Duodenal mucosa (tissue), 2 donors: Measurements from ENCODE around the gene ALKBH5.

Experiments used
- H3K27ac ChIP-seq: one replicate; pipeline ENCODE4 v1.7.0; 2013; ENCODE audit warnings: low read depth, low read length
- H3K27me3 ChIP-seq, 2 donors: one replicate each; pipeline ENCODE4 v1.7.0; 2013; ENCODE audit warnings: low read length in 2 of 2, control low read depth in 1 of 2; ENCODE audit not compliant: insufficient read depth in 2 of 2, control insufficient read depth in 1 of 2
- H3K36me3 ChIP-seq, 2 donors: one replicate each; pipeline ENCODE4 v1.7.0; 2013; ENCODE audit warnings: low read length in 2 of 2, control low read depth in 1 of 2; ENCODE audit not compliant: insufficient read depth in 2 of 2, control insufficient read depth in 1 of 2
- H3K4me1 ChIP-seq, 2 donors: one replicate each; pipeline ENCODE4 v1.7.0; 2013; ENCODE audit warnings: low read length in 2 of 2, control low read depth in 1 of 2; ENCODE audit not compliant: insufficient read depth in 2 of 2, control insufficient read depth in 1 of 2
- H3K4me3 ChIP-seq, 2 donors: one replicate each; pipeline ENCODE4 v1.7.0; 2013; ENCODE audit warnings: low read length in 2 of 2, low read depth in 1 of 2
- H3K9ac ChIP-seq, 2 donors: one replicate each; pipeline ENCODE4 v1.7.0; 2013; ENCODE audit warnings: low read length in 2 of 2, low read depth in 1 of 2
- H3K9me3 ChIP-seq, 2 donors: one replicate each; pipeline ENCODE4 v1.7.0; 2013; ENCODE audit warnings: low read length in 2 of 2, control low read depth in 1 of 2; ENCODE audit not compliant: control insufficient read depth in 1 of 2

Gene ALKBH5

DNA sequence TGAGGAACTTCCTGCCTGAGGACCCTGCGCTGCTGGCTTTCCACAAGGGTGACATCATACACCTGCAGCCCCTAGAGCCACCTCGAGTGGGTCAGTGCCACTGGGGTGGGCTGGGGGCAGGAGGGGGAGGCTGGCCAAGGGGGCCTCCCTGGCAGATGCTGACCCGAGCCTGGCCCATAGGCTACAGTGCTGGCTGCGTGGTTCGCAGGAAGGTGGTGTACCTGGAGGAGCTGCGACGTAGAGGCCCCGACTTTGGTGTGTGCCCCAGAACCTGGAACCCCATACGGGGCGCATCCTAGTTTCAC lies 26.7 kb upstream of the ALKBH5 start:
- no peaks in the 10 kb centered on the region for H3K36me3 ChIP-seq
- peaks cover 9 to 18% of the 10 kb centered on the region in 2 donors for H3K4me1 ChIP-seq
- no peak overlapping the region for H3K27ac ChIP-seq
- no peak overlapping the region for H3K9ac ChIP-seq
- H3K4me3 ChIP-seq = no peak overlapping the region
- H3K27me3 ChIP-seq = no peaks in the 10 kb centered on the region
- no peaks in the 10 kb centered on the region for H3K9me3 ChIP-seq

DNA sequence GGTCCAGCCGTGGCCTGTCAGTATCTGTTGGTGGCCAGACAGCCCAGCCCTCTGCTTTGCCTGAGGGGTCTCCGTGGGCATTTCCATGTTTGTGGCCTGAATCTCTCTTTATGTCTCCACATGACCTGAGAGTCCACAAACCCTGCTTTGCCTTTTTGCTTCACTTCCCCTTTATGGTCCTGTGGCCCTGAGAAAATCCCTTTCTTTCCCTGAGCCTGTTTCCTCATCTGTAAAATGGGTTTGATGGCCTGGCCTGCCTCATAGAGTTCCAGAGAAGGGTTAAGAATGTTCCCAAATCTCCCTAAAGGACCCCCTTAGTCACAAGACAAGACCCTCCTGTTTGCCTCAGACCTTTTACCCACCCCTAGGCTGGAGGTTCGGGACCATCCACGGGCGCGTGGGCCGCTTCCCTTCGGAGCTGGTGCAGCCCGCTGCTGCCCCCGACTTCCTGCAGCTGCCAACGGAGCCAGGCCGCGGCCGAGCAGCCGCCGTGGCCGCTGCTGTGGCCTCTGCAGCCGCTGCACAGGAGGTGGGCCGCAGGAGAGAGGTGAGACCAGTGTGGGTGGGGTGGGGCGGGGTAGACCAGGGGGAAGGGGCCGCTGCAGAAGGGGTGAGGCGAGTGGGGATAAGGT lies 26.2 kb upstream of the ALKBH5 start:
- Histone ChIP-seq H3K4me1 (peaks cover 9 to 18% of the 10 kb centered on the region in 2 donors), H3K4me3 (no peak overlapping the region), H3K36me3 (no peaks in the 10 kb centered on the region), H3K27ac (no peak overlapping the region), H3K27me3 (no peaks in the 10 kb centered on the region), H3K9me3 (no peaks in the 10 kb centered on the region), H3K9ac (no peak overlapping the region)

DNA sequence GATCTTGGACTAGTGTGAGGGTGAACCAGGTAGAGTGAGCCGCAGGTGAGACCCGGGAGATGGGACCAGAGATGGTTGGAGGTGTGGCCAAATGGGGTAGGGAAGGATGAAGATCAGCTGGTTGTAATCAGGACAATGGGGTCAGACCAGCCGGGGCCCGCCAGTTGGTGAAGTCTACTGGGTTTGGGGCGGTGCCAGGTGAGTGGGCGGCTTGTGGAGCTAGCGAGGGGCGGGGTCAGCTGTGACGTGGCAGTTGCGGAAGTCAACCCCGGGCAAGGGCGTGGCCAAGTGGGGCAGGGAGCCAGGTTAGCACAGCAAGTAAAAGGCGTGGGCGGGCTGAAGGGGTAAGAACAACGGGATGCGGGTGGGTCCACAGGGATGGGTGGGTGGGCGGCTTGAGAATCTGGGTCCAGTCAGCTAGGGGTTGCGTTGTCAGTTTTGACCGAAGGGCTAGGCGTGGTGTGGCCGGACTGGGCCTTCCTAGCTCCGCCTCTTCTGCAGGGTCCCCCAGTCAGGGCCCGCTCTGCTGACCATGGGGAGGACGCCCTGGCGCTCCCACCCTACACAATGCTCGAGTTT lies 25.5 kb upstream of the ALKBH5 start:
- peak overlapping the region; percentile 62 to 69 for H3K9ac ChIP-seq
- H3K9me3 ChIP-seq = no peaks in the 10 kb centered on the region
- H3K27me3 ChIP-seq = no peaks in the 10 kb centered on the region
- peak overlapping the region; percentile 65 to 77 for H3K4me3 ChIP-seq
- H3K4me1 ChIP-seq = peaks cover 9 to 12% of the 10 kb centered on the region in 2 donors
- no peak overlapping the region for H3K27ac ChIP-seq
- no peaks in the 10 kb centered on the region for H3K36me3 ChIP-seq

DNA sequence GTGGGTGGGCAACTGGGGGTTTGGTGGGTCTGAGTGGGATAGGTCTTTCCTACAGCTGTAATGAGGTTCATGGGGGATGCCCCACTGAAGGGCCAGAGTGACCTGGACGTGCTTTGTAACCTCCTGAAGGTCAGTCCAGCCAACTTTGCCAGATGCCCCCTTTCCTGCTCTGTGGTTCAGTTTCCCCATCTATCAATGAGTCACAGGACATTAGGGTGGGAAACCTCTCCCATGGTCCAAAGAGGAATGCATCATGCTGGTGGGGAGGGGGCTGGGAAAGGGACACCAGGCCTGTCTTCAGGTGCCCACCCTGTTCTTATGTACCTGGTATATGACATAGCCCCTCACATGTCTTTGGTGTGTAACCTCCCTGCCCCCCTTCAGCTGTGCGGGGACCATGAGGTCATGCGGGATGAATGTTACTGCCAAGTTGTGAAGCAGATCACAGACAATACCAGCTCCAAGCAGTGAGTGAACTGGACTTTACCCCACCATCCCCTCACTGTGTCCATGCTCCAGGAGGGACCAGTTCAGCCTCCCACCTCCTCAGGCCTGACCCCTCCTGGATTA lies 24.0 kb upstream of the ALKBH5 start:
- no peaks in the 10 kb centered on the region for H3K27me3 ChIP-seq
- H3K4me3 ChIP-seq = no peak overlapping the region
- H3K9me3 ChIP-seq = no peaks in the 10 kb centered on the region
- peaks cover 5 to 7% of the 10 kb centered on the region in 2 donors for H3K4me1 ChIP-seq
- H3K27ac ChIP-seq = no peak overlapping the region
- H3K9ac ChIP-seq = no peak overlapping the region
- H3K36me3 ChIP-seq = no peaks in the 10 kb centered on the region

DNA sequence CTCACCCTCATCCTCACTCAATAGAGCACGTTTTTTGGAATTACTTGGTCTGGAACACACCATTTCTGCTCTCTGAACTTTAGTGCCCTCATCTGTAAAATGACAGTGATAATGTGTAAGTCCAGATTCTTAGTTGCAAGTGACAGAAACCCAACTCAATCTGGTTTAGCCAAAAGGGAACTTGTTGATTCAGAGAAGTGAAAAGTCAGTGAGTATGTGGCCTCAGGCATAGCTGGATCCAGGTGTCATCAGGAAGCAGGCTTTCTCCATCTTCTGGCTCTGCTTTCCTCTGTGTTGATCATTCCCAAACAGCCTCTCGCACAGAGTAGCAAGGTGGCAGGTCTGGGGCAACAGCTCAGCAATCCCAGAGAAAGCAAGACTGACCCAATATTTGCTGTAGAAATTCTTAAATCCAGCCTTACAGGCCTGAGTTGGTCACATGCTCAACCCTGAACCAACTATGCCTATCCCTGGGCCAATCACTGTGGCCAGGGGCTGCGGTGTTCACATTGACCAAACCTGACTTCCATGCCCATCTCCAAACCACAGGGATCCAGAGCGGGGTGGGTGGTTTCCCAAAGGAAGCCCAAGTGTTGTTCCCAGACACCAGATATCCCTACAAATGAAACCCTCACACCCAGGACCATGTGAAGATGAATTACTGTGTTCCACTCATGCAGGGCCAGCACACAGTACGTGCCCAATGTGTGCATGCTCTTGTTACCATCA lies 23.3 kb upstream of the ALKBH5 start:
- Histone ChIP-seq H3K4me1 (peaks cover 5 to 7% of the 10 kb centered on the region in 2 donors), H3K4me3 (no peak overlapping the region), H3K9ac (no peak overlapping the region), H3K27me3 (no peaks in the 10 kb centered on the region), H3K27ac (no peak overlapping the region), H3K36me3 (no peaks in the 10 kb centered on the region), H3K9me3 (no peaks in the 10 kb centered on the region)

DNA sequence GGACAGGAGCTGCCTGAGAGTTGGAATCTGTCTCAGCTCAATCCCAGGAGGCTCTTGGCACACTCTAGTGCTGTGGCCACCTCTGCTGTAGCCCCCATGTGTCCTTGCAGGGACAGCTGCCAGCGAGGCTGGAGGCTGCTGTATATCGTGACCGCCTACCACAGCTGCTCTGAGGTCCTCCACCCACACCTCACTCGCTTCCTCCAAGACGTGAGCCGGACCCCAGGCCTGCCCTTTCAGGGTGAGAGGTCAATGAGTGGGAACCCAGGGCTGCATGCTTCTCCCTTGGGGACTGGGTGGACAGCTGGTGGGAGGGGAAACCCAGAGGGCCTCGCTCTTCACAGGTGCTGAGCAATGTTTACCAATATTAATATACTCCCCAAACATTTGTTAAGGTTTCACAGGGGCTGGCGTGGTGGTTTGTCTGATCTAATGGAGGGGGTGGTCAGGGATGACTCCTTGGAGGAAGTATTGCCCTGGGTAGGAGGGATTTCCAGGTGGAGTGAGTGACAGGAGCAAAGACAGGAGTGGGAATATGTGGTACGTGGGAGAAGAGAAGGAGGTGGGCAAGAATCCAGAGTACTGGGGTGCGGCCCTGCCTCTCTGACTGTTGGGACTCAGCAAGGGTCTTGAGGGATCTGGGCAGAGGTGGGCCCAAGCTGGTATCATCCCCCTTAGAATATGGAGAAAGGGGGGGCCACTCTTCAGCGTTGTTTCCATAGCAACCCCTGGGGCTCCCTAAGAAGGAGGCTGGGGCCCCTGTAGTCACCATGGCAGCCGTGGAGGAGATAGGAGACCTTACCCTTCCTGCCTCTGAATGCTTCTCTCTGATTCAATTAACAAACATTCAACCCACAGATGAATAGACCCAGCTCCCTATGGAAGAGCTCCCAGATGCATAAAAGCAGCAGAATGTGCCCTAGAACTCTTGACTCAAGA lies 22.2 kb upstream of the ALKBH5 start:
- no peak overlapping the region for H3K4me3 ChIP-seq
- no peaks in the 10 kb centered on the region for H3K27me3 ChIP-seq
- no peaks in the 10 kb centered on the region for H3K36me3 ChIP-seq
- H3K9me3 ChIP-seq = no peaks in the 10 kb centered on the region
- peaks cover 5 to 7% of the 10 kb centered on the region in 2 donors for H3K4me1 ChIP-seq
- H3K27ac ChIP-seq = no peak overlapping the region
- no peak overlapping the region for H3K9ac ChIP-seq

DNA sequence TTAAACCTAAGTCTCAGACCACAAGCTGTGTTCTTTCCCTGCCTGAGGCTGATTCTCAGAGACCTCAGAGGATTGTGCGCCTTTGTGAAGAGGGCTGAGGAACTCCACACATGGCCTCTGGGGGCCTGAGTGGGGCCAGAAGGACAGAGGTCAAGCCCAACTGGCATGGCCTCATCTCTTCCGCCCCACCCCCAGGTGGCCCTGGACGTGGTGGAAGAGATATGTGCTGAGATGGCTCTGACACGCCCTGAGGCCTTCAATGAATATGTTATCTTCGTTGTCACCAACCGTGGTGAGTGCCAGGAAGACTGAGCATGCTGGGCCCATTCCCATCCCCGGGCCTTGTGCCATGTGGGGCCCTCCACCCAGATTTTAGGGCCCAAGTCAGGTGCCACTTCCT lies 20.1 kb upstream of the ALKBH5 start:
- Histone ChIP-seq H3K27ac (no peak overlapping the region), H3K4me3 (no peak overlapping the region), H3K36me3 (no peaks in the 10 kb centered on the region), H3K9ac (no peak overlapping the region), H3K27me3 (no peaks in the 10 kb centered on the region), H3K9me3 (peaks cover 0 to 7% of the 10 kb centered on the region in 2 donors), H3K4me1 (peaks cover 3 to 4% of the 10 kb centered on the region in 2 donors)

DNA sequence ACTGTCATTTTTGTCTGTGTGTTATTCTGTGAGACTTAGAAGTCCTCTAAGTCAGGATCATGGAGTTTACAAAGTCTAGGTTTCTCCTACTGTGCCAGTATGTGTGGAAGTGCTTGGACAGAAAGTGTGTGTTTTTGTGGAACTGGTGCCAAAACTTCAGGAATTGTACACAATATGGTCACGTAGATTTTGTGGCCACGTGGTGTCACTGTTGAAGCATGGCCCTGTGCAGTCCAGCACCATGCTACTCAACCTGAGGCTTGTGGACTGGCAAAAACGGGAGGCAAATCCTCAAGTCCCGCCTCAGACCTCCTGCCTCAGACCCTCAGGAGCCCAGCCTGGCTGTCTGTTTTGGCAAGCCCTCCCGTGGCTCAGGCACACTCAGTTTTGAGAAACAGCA lies 16.7 kb upstream of the ALKBH5 start:
- no peaks in the 10 kb centered on the region for H3K27me3 ChIP-seq
- H3K9me3 ChIP-seq = peaks cover 0 to 7% of the 10 kb centered on the region in 2 donors
- no peaks in the 10 kb centered on the region for H3K4me1 ChIP-seq
- no peak overlapping the region for H3K27ac ChIP-seq
- H3K36me3 ChIP-seq = no peaks in the 10 kb centered on the region
- H3K4me3 ChIP-seq = no peak overlapping the region
- no peak overlapping the region for H3K9ac ChIP-seq

DNA sequence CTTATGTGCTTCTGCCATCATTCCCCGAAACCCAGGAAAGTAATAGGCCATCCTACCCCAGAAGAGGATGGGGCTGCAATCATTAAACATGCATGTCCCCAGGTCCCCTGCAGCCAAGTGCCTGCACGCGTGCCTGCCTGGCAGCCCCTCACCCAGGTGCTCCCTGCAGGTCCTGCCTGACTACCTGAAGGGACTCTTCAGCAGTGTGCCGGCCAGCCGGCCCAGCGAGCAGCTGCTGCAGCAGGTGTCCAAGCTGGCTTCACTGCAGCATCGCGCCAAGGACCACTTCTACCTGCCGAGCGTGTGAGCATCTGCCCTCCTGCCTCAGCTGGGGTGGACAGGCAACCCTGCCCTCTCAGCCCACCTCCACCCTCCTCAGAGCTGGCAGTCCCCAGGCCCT lies 16.2 kb upstream of the ALKBH5 start:
- no peak overlapping the region for H3K27ac ChIP-seq
- H3K36me3 ChIP-seq = no peaks in the 10 kb centered on the region
- H3K4me3 ChIP-seq = no peak overlapping the region
- H3K4me1 ChIP-seq = no peaks in the 10 kb centered on the region
- no peaks in the 10 kb centered on the region for H3K27me3 ChIP-seq
- peaks cover 0 to 7% of the 10 kb centered on the region in 2 donors for H3K9me3 ChIP-seq
- H3K9ac ChIP-seq = no peak overlapping the region
